ENCODE data around the gene SIN3B. TPM values are rescaled to one million over a fixed set of nuclear protein-coding genes. Genes with fewer than 3 reads are reported as not detected.
"Not testable (repeated sequence)": the region's sequence is repeated elsewhere in the genome, so short reads cannot be mapped to it uniquely, and the experiment has no call there.

Gene SIN3B, protein sequence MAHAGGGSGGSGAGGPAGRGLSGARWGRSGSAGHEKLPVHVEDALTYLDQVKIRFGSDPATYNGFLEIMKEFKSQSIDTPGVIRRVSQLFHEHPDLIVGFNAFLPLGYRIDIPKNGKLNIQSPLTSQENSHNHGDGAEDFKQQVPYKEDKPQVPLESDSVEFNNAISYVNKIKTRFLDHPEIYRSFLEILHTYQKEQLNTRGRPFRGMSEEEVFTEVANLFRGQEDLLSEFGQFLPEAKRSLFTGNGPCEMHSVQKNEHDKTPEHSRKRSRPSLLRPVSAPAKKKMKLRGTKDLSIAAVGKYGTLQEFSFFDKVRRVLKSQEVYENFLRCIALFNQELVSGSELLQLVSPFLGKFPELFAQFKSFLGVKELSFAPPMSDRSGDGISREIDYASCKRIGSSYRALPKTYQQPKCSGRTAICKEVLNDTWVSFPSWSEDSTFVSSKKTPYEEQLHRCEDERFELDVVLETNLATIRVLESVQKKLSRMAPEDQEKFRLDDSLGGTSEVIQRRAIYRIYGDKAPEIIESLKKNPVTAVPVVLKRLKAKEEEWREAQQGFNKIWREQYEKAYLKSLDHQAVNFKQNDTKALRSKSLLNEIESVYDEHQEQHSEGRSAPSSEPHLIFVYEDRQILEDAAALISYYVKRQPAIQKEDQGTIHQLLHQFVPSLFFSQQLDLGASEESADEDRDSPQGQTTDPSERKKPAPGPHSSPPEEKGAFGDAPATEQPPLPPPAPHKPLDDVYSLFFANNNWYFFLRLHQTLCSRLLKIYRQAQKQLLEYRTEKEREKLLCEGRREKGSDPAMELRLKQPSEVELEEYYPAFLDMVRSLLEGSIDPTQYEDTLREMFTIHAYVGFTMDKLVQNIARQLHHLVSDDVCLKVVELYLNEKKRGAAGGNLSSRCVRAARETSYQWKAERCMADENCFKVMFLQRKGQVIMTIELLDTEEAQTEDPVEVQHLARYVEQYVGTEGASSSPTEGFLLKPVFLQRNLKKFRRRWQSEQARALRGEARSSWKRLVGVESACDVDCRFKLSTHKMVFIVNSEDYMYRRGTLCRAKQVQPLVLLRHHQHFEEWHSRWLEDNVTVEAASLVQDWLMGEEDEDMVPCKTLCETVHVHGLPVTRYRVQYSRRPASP
- total RNA-seq (2014; rRNA removed; shearing (Covaris generic)): 18.6 and 31.6 TPM in 2 replicates

DNA sequence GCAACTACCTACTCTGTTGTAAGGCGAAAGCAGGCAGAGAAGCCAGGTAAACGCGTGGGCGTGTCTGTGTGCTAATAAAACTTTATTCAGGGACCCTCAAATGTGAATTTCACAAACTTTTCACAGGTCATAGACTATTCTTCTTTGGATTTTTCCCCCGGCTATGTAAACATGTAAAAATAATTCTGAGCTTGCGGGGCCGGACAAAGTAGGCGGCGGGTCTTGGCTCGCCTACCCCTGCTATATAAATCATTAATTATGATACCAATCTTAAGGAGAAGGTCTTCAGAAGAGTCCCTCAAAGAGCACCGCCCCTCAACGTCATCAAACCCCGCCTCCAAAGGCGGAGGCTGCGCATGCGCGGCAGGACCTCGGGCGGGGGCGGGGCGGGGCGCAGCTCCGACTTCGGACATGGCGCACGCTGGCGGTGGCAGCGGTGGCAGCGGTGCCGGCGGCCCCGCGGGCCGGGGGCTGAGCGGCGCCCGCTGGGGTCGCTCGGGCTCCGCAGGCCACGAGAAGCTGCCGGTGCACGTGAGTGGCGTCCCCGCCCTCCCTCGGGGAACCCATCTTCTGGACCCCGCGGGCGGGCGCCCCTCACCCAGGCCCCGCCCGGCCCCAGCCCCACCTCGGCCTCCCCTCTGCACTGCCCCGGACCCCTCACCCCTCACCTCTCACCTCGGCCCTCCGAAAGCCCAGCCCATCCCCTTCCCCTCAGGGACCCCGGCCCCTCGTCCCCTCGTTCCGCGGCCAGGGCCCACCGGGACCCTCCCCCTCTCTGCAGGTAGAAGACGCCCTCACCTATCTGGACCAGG, at the start of gene SIN3B:
SIN3B (plus strand) TSS at position 389 of the 812 bp plus-strand sequence; CDS start at position 412, 23 bp downstream.
- in situ Hi-C loops (cut with HindIII; ENCODE audit: low sequenced_read_pairs): no loop called here
- peak; percentile 92 for DNase-seq (ENCODE audit: low spot score)

- in situ Hi-C loops (cut with HindIII; ENCODE audit: low sequenced_read_pairs): no loop called here
- no peak for DNase-seq (ENCODE audit: low spot score)
Measured at GRCh38 chr19:16779539-16780163, 49.5 kb upstream of the SIN3B start.

DNA sequence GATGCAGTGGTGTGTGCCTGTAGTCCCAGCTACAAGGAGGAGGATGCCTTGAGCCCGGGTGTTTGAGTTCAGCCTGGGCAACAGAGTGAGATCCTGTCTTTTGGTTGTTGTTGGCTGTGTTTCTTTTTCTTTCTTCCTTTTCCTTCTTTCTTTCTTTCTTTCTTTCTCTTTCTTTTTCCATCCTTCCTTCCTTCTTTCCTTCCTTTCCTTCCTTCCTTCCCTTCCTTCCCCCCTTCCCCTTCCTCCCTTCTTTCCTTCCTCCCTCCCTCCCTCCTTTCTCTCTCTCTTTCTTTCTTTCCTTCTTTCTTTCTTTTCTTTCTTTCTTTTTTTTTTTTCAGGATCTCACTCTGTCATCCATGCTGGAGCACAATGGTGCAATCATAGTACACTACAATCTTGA, 46.5 kb upstream of the SIN3B start:
- in situ Hi-C loops (cut with HindIII; ENCODE audit: low sequenced_read_pairs): no loop called here
- no peak for DNase-seq (ENCODE audit: low spot score)

DNA sequence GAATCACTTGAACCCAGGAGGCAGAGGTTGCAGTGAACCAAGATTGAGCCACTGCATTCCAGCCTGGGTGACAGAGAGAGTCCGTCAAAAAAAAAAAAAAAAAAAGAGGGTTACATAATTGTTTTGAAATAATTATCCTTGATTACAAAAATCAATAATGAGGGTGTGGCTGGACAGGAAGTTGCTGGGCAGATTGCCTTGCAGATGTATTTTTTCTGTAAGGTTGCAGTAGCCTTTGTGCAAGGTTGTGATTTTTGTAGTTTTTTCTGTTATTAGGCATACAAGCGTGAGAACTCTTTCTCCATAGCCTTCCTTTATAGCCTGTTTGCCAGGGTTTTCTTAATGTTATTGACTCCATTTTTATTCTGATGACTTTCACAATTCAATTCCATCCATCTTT, 40.7 kb upstream of the SIN3B start:
- in situ Hi-C loops (cut with HindIII; ENCODE audit: low sequenced_read_pairs): no loop called here
- DNase-seq (ENCODE audit: low spot score): no peak

- DNase-seq (ENCODE audit: low spot score): no peak
- in situ Hi-C loops (cut with HindIII; ENCODE audit: low sequenced_read_pairs): no loop called here
Measured at GRCh38 chr19:16789238-16789637, 40.0 kb upstream of the SIN3B start.

GRCh38 chr19:16790051-16790450, 39.1 kb upstream of the SIN3B start:
- in situ Hi-C loops (cut with HindIII; ENCODE audit: low sequenced_read_pairs): loop anchor here (10.0 kb wide), 1 partner anchor 75 kb away; no protein-coding TSS in a partner anchor
- DNase-seq (ENCODE audit: low spot score): no peak

DNA sequence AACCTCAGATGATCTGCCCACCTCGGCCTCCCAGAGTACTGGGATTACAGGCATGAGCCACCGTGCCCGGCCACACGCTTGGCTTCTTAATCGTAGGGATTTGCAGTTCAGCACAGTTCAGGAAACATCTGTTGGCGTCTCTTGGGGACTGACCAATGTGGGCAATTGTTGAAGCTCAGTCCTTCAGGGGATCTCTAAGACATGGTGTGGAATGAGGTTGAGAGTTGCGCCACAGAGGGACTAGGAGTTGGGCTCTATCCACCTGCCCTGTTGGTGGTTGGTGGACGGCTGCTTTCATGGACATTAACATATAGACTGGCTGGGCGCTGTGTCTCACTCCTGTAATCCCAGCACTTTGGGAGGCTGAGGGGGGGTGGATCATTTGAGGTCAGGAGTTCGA, 37.3 kb upstream of the SIN3B start:
- DNase-seq (ENCODE audit: low spot score): no peak
- in situ Hi-C loops (cut with HindIII; ENCODE audit: low sequenced_read_pairs): loop anchor here (10.0 kb wide), 1 partner anchor 73 kb away; no protein-coding TSS in a partner anchor

- in situ Hi-C loops (cut with HindIII; ENCODE audit: low sequenced_read_pairs): loop anchor here (10.0 kb wide), 1 partner anchor 70 kb away; no protein-coding TSS in a partner anchor
- no peak for DNase-seq (ENCODE audit: low spot score)
Measured at GRCh38 chr19:16794456-16795441, 34.4 kb upstream of the SIN3B start.

DNA sequence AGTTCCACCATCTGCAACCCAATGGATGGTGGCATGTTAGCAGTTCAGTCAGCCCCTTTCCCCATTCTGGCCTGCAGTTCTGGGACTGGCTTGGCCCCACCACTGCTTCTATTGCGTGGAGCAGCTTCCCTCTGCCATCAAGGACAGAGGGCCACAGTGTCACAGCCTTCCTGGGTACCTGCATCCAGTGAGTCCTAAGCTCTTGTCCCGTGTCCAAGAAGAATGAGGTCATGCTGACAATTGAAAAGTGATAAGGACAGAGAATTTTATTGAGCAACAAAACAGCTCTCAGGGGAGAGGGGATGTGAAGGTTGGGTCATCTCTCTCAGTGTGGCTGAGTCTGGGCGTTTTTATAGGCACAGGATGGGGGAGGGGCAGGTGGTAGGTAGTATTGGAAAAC, 33.5 kb upstream of the SIN3B start:
- in situ Hi-C loops (cut with HindIII; ENCODE audit: low sequenced_read_pairs): loop anchor here (10.0 kb wide), 1 partner anchor 69 kb away; no protein-coding TSS in a partner anchor
- no peak for DNase-seq (ENCODE audit: low spot score)

DNA sequence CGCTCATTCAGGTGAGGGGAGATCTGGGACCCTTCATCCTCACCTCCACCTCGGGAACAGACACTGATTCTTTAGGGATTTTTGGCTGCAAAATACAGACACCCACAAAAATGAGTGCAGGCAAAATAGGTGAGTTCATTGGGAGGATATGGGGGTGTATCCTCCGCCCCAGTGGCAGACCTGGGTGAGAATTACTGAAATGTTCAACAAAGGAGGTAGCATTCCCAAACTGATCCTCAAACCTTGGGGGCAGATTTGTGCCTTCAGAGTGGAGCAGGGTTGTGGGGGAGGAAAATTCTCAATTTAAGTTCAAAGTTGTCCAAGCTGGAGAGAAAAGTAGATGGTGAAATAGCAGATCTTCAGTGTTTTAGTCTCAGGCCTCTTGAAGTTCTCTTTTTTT, 31.3 kb upstream of the SIN3B start:
- DNase-seq (ENCODE audit: low spot score): no peak
- in situ Hi-C loops (cut with HindIII; ENCODE audit: low sequenced_read_pairs): loop anchor here (10.0 kb wide), 1 partner anchor 67 kb away; no protein-coding TSS in a partner anchor

GRCh38 chr19:16798326-16798725, 30.9 kb upstream of the SIN3B start:
- DNase-seq (ENCODE audit: low spot score): not testable (repeated sequence)
- in situ Hi-C loops (cut with HindIII; ENCODE audit: low sequenced_read_pairs): loop anchor here (10.0 kb wide), 1 partner anchor 66 kb away; no protein-coding TSS in a partner anchor

GRCh38 chr19:16799740-16800139, 29.5 kb upstream of the SIN3B start:
- no peak for DNase-seq (ENCODE audit: low spot score)

GRCh38 chr19:16801600-16802013, 27.6 kb upstream of the SIN3B start:
- in situ Hi-C loops (cut with HindIII; ENCODE audit: low sequenced_read_pairs): no loop called here
- DNase-seq (ENCODE audit: low spot score): no peak

More at GRCh38 chr19:16799740-16800139, 29.5 kb upstream of the SIN3B start:
- in situ Hi-C loops (cut with HindIII; ENCODE audit: low sequenced_read_pairs): loop anchor here (10.0 kb wide), 1 partner anchor 65 kb away; no protein-coding TSS in a partner anchor

DNA sequence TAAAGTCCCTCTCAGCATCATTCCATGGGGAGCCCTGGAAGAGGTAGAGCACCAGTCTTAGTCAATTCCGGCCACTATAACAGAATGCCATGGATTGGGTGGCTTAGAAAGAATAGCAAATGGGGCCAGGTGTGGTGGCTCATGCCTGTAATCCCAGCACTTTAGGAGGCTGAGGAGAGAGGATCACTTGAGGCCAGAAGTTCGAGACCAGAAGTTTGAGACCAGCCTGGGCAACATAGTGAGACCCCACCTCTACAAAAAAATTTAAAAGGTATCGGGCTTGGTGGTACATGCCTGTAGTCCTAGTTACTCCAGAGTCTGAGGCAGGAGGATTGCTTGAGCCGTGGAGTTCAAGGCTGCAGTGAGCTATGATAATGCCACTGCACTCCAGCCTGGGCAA, 25.0 kb upstream of the SIN3B start:
- no peak for DNase-seq (ENCODE audit: low spot score)
- in situ Hi-C loops (cut with HindIII; ENCODE audit: low sequenced_read_pairs): no loop called here

- DNase-seq (ENCODE audit: low spot score): no peak
- in situ Hi-C loops (cut with HindIII; ENCODE audit: low sequenced_read_pairs): no loop called here
Measured at GRCh38 chr19:16807549-16808284, 21.5 kb upstream of the SIN3B start.

GRCh38 chr19:16814526-16815100, 14.6 kb upstream of the SIN3B start:
- DNase-seq (ENCODE audit: low spot score): no peak
- in situ Hi-C loops (cut with HindIII; ENCODE audit: low sequenced_read_pairs): no loop called here
